Left hindlimb (tissue), 1 donor: Measurements from ENCODE around the gene HS2ST1.

Experiments
- DNase-seq: peaks from one replicate; pipeline ENCODE4 v3.0.0-alpha.2; 2018

Gene HS2ST1

GRCh38 chr1:87144316-87144895 lies 230.0 kb downstream of the HS2ST1 start:
- DNase-seq: no peak

- no peak for DNase-seq
Measured at GRCh38 chr1:87144981-87145380, 230.5 kb downstream of the HS2ST1 start.

GRCh38 chr1:87146538-87146937 lies 232.1 kb downstream of the HS2ST1 start:
- no peak for DNase-seq

DNA sequence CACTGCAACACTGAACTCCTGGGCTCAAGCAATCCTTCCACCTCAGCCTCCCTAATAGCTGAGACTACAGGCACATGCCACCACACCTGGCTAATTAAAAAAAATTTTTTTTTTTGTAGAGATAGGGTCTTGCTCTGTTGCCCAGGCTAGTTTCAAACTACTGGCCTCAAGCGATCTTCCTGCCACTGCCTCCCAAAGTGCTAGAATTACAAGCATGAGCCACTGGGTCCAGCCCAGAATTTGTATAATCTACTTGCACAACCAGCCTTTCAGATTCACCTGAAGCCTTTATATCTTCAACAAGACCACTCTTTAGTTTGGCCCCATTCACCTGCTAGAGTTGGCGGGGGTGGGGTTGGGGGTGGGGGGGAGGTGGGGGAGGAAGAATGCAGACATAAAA lies 232.6 kb downstream of the HS2ST1 start:
- DNase-seq: no peak

DNA sequence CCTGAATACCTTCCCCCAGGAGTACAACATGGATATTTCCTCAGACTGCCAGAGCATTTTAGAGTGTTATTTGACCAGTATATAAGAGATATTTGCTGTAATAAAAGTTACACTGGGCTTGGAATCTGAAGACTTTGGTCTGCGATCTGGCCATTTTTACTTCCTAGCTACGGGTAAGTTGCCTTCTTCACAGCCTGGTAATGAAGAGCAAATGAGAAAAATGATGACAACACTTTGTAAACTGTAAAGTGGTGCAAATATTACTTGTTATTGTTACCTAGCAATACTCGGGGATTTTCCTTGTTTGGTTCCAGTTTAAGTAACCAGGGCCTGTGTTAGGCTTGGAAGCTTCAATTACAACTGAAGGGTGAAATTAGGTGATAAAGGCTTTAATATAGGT lies 233.4 kb downstream of the HS2ST1 start:
- DNase-seq: no peak

DNA sequence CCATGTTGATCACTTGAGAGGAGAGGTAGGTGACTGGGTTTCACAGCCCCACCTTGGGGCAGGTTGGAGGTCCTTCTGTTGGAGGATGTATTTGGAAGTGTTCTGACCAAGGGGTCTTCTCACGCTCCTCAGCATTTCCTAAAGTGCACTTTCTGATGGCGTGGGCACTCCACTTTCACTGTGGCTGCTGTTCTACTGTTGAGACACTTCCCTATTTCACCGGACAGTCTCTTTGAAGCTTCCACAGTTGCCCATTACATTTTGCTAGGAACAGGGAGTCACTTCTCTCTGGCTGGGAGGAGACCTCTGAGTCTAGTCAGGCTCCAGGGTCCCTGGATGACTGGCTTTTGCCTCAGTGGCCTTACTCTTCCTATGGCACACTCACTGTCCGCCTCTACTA lies 234.2 kb downstream of the HS2ST1 start:
- no peak for DNase-seq

- no peak for DNase-seq
Measured at GRCh38 chr1:87149241-87150041, 235.0 kb downstream of the HS2ST1 start.

GRCh38 chr1:87150143-87150542 lies 235.7 kb downstream of the HS2ST1 start:
- DNase-seq: no peak

GRCh38 chr1:87151500-87152421 lies 237.3 kb downstream of the HS2ST1 start:
- DNase-seq: peak; percentile 86

- peak; percentile 44 for DNase-seq
Measured at GRCh38 chr1:87154384-87154783, 239.9 kb downstream of the HS2ST1 start.

DNA sequence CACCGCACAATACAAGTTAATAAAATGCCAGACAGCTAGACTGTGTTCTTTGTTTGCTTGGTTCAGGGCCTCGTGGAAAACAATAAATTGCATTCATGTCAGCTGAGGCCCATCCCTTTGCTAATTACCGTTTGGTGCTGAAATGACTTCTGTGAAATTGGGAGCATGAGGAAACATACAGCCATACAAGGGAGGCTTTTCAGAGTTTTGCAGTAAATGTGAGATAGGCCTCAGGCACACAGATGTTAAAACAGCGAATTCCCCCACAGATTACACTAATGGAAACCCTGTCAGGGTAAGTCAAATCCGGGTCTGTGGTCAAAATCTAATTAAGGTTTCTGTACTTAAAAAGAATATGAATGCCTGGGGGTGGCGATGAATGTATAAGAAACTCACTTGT lies 240.7 kb downstream of the HS2ST1 start:
- no peak for DNase-seq

DNA sequence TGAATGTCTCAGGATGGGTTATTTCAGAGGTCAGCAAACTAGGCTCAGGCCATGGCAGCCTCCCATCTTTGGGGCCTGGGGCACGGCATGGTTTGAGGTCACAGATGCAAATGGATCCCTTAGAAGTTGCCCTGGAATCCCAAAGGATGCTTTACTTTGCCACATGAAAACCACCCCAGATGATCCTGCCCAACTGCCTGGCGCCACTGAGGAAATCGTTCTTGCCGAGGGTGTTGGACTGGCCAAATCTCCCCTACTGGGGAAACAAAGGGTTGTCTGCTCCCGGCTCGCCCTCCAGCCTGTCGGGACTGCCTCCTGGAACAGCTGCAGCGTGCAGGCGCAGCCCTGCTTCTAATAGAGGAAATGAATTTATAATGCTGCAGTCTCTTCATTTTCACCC lies 241.2 kb downstream of the HS2ST1 start:
- DNase-seq: no peak

GRCh38 chr1:87156124-87156523 lies 241.7 kb downstream of the HS2ST1 start:
- DNase-seq: no peak

- DNase-seq: no peak
Measured at GRCh38 chr1:87159378-87159915, 245.0 kb downstream of the HS2ST1 start.
